Calu3 (cell line): ENCODE measurements around the gene PNPLA5. TPM values are rescaled to one million over a fixed set of nuclear protein-coding genes. Genes with fewer than 3 reads are reported as not detected.

ENCODE experiments used
- BruUV-seq: library from RNA; stranded (reverse); fragments of 400-500 nt; replicated peaks from 2 replicates; lab custom pipeline; 2021; lab: Mats Ljungman, UMichigan
- CTCF ChIA-PET: fragments of 300-600 bp; sonication (Branson Sonifier 250); formaldehyde crosslinking; loops from one replicate; lab custom pipeline; 2022; ENCODE audit warnings: antibody characterized with exemption; lab: Charles Lee
- DNase-seq: peaks from one replicate; pipeline ENCODE4 v3.0.0; 2022
- H3K27ac Mint-ChIP-seq: one replicate; pipeline ENCODE4 v1.8.0; 2022; ENCODE audit warnings: mixed read lengths; ENCODE audit not compliant: unreplicated experiment
- H3K27me3 Mint-ChIP-seq: one replicate; pipeline ENCODE4 v1.8.0; 2022; ENCODE audit warnings: mixed read lengths; ENCODE audit not compliant: unreplicated experiment
- H3K36me3 Mint-ChIP-seq: one replicate; pipeline ENCODE4 v1.8.0; 2022; ENCODE audit warnings: mild to moderate bottlenecking, moderate library complexity, mixed read lengths; ENCODE audit not compliant: insufficient read depth, unreplicated experiment
- H3K4me1 Mint-ChIP-seq: one replicate; pipeline ENCODE4 v1.8.0; 2022; ENCODE audit warnings: mild to moderate bottlenecking, low read depth, mixed read lengths; ENCODE audit not compliant: unreplicated experiment
- H3K4me3 Mint-ChIP-seq: one replicate; pipeline ENCODE4 v1.8.0; 2022; ENCODE audit warnings: mild to moderate bottlenecking, low read depth, moderate library complexity, mixed read lengths; ENCODE audit not compliant: unreplicated experiment
- H3K9me3 Mint-ChIP-seq: one replicate; pipeline ENCODE4 v1.8.0; 2022; ENCODE audit warnings: low read depth, mixed read lengths; ENCODE audit not compliant: unreplicated experiment
- CTCF ChIP-seq: fragments of 200-600 bp; IDR thresholded peaks from one replicate; pipeline ENCODE4 v1.8.0; 2022; ENCODE audit warnings: antibody characterized with exemption; ENCODE audit not compliant: unreplicated experiment
- intact Hi-C: fragments of 100-400 bp; cut with micrococcal nuclease; formaldehyde crosslinking; loops from one replicate; pipeline ENCODE4 v1.10.0; 2022; ENCODE audit not compliant: unreplicated experiment
- total RNA-seq: library from RNA; stranded (reverse); gene quantifications from 2 replicates; pipeline ENCODE4 v1.2.3, GENCODE V29; 2022

Gene PNPLA5
- total RNA-seq, 1 experiment from 2014 or later: not detected

DNA sequence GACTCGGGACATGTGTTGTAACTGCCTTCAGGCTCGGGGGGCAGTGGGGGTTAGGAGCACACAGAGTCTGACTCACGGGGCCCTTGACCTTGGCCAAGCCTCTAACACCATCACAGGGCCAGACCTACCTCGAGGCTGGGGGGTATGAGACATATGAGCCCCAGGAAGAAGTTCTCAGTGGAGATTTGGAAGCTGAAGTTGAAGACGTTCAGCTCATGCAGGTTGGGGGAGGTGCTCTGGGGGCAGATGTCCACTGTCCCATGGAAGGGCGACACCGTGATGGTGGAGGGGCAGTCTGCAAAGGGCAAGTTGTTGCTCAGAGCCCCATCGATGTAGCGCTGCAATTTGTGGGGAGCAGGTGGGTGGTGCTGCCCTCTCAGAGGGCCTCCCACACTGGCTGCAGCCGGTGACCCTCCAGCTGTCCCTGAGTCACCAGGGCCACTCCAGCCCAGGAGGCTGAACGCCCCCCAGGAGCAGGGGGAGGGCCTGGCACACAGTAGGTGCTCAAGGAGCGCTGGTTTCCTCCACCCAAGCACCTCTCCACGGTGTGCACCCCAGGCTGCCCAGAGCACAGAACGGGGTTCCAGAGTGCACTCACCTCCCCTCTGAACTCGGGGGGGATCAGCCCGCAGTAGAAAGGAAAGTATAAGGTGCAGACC is 2.5 kb downstream of the PNPLA5 start:
- BruUV-seq: no TSS peak
- H3K27ac Mint-ChIP-seq: no peak overlapping the region
- intact Hi-C loops: no loop called here
- CTCF ChIA-PET: interaction anchor here (0.8 to 2.9 kb wide), 3 partner anchors 34 to 738 kb away, joined by 3 to 33 read pairs (median 5); partner anchors contain the start of gene PNPLA3
- no peak for DNase-seq
- H3K4me3 Mint-ChIP-seq: no peak overlapping the region
- H3K36me3 Mint-ChIP-seq: peaks cover 4% of the 10 kb centered on the region
- no peaks in the 10 kb centered on the region for H3K4me1 Mint-ChIP-seq
- peaks cover 87% of the 10 kb centered on the region for H3K27me3 Mint-ChIP-seq
- no peak for TF ChIP-seq CTCF
- H3K9me3 Mint-ChIP-seq: no peaks in the 10 kb centered on the region

- no peak for TF ChIP-seq CTCF
- no peaks in the 10 kb centered on the region for H3K9me3 Mint-ChIP-seq
- BruUV-seq: no TSS peak
- H3K27me3 Mint-ChIP-seq: peaks cover 84% of the 10 kb centered on the region
- no peak overlapping the region for H3K4me3 Mint-ChIP-seq
- H3K36me3 Mint-ChIP-seq: peaks cover 4% of the 10 kb centered on the region
- CTCF ChIA-PET: interaction anchor here (2.9 kb wide), 1 partner anchor 57 kb away, joined by 33 read pairs; no protein-coding TSS in a partner anchor
- no peak overlapping the region for H3K27ac Mint-ChIP-seq
- no peaks in the 10 kb centered on the region for H3K4me1 Mint-ChIP-seq
- no peak for DNase-seq
- intact Hi-C loops: no loop called here
Observed at GRCh38 chr22:43888740-43889139, 3.1 kb downstream of the PNPLA5 start.

DNA sequence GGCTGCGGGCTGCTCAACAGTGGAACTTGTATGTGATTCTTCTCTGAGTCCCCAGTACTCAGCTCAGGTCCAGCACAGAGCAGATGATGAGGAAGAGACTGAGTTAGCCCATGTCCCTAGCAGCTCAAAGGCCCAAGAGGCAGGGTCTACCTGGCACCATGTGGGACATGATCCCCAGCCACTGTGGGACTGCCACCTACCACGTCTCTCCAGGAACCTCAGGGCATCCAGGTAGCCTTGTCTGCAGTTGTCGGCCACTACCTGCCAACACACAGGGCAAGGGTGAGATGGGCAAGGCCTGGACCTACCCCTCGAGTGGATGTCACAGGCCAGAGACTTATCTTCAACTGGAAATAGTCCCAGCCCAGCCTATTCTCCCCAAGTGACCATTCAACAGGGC is 4.4 kb downstream of the PNPLA5 start:
- CTCF ChIA-PET: interaction anchor here (1.8 kb wide), 1 partner anchor 58 kb away, joined by 6 read pairs; no protein-coding TSS in a partner anchor
- Mint-ChIP-seq H3K27ac (no peak overlapping the region), H3K27me3 (peaks cover 84% of the 10 kb centered on the region), H3K4me3 (no peak overlapping the region), H3K36me3 (peaks cover 4% of the 10 kb centered on the region), H3K9me3 (no peaks in the 10 kb centered on the region), H3K4me1 (no peaks in the 10 kb centered on the region)
- intact Hi-C loops: no loop called here
- no peak for TF ChIP-seq CTCF
- no peak for DNase-seq
- no TSS peak for BruUV-seq

DNA sequence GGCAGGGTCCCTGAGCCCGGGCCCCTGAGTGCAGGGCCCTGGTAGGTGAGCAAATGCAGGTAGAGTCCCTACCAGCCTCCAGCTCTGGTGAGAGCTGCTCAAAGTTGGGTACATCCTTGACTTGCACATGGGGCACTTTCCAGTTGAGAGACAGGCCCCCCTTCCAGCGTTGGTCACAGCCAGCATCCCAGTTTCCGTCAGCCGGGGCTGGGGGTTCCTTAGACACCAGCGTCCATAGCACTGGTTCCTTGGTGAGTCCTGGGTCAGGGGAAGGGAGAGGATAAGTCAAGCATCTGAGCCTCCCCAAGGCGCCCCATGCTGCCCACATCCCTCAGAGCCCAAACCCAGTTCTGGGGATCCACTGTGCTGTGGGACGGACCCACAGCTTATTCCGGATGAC is 5.6 kb downstream of the PNPLA5 start:
- Mint-ChIP-seq H3K9me3 (no peaks in the 10 kb centered on the region), H3K4me3 (no peak overlapping the region), H3K27me3 (peaks cover 77% of the 10 kb centered on the region), H3K4me1 (no peaks in the 10 kb centered on the region), H3K36me3 (peaks cover 4% of the 10 kb centered on the region), H3K27ac (no peak overlapping the region)
- BruUV-seq: no TSS peak
- intact Hi-C loops: no loop called here
- TF ChIP-seq CTCF: no peak
- CTCF ChIA-PET: interaction anchor here (0.7 to 1.8 kb wide), 3 partner anchors 55 to 63 kb away, joined by 3 to 6 read pairs (median 3); no protein-coding TSS in a partner anchor
- DNase-seq: no peak
